ENCODE measurements around the gene C1orf167. TPM values are rescaled to one million over a fixed set of nuclear protein-coding genes. Genes with fewer than 3 reads are reported as not detected.

C1orf167 gene
- polyA plus RNA-seq, 3 donors: 0.05 TPM; not detected in 2

- H3K9me3 ChIP-seq (replicated peaks in 1 of 2; ENCODE audit: control insufficient read depth in 1 of 2, insufficient read depth in 1 of 2, low read length in 2 of 2): no peaks in the 10 kb centered on the region
- DNase-seq: no peak
- TF ChIP-seq CTCF (IDR thresholded peaks at IDR 0.05): no peak
- no peak overlapping the region for H3K4me2 ChIP-seq (replicated peaks; ENCODE audit: extremely low read depth, low read length, poor library complexity, severe bottlenecking)
- H3K27me3 Mint-ChIP-seq (ENCODE audit: low read depth in 3 of 3): peaks cover 0 to 1% (median 0%) of the 10 kb centered on the region in 3 donors
- no peak overlapping the region for H2AFZ ChIP-seq (ENCODE audit: insufficient read depth, low read depth, low read length, poor library complexity, severe bottlenecking)
- H3K27me3 ChIP-seq (ENCODE audit: control insufficient read depth in 2 of 2, insufficient read depth in 2 of 2, low read length in 2 of 2): no peaks in the 10 kb centered on the region
- no peak overlapping the region for H3K9ac ChIP-seq (ENCODE audit: insufficient read depth, low read length, poor library complexity, severe bottlenecking)
- peaks cover 75% of the 10 kb centered on the region for H3K4me1 Mint-ChIP-seq
- peaks cover 60 to 89% of the 10 kb centered on the region in 2 donors for H3K36me3 Mint-ChIP-seq
- 81% methylated on average over 9 of the region's 9 CpGs for WGBS (ENCODE audit: insufficient coverage)
- peak overlapping the region in 1 of 2 donors; percentile 33 for H3K27ac ChIP-seq (ENCODE audit: low read depth in 1 of 2, low read length in 2 of 2)
- intact Hi-C loops (cut with micrococcal nuclease): no loop called here
- H3K9me3 Mint-ChIP-seq: no peaks in the 10 kb centered on the region
- peaks cover 33 to 63% of the 10 kb centered on the region in 2 donors for H3K4me1 ChIP-seq (ENCODE audit: control insufficient read depth in 1 of 2, insufficient read depth in 2 of 2, low read length in 2 of 2)
- peaks cover 95% of the 10 kb centered on the region for H4K20me1 ChIP-seq (ENCODE audit: insufficient read depth, low read length)
- H3K4me3 ChIP-seq (replicated peaks in 1 of 3; ENCODE audit: low read depth in 2 of 3, low read length in 3 of 3): no peak overlapping the region
- H3K79me2 ChIP-seq (ENCODE audit: insufficient read depth, low read length): peaks cover 77% of the 10 kb centered on the region
- peaks cover 53 to 74% of the 10 kb centered on the region in 2 donors for H3K36me3 ChIP-seq (replicated peaks in 1 of 2; ENCODE audit: control insufficient read depth in 1 of 2, insufficient read depth in 2 of 2, low read length in 2 of 2)
- peak overlapping the region in 5 of 7 donors; percentile 50 to 80 (median 66) for H3K27ac Mint-ChIP-seq
- no peak overlapping the region for H3K4me3 Mint-ChIP-seq
These were observed 17.7 kb upstream of the C1orf167 start for GRCh38 chr1:11744287-11744686.

GRCh38 chr1:11746092-11746491 is 15.9 kb upstream of the C1orf167 start:
- TF ChIP-seq CTCF (IDR thresholded peaks at IDR 0.05): no peak
- peaks cover 72 to 91% of the 10 kb centered on the region in 2 donors for H3K36me3 ChIP-seq (replicated peaks in 1 of 2; ENCODE audit: control insufficient read depth in 1 of 2, insufficient read depth in 2 of 2, low read length in 2 of 2)
- no peak overlapping the region for H3K4me3 ChIP-seq (replicated peaks in 1 of 3; ENCODE audit: low read depth in 2 of 3, low read length in 3 of 3)
- no peak for DNase-seq
- peak overlapping the region in 1 of 2 donors; percentile 49 for H3K27ac ChIP-seq (ENCODE audit: low read depth in 1 of 2, low read length in 2 of 2)
- H4K20me1 ChIP-seq (ENCODE audit: insufficient read depth, low read length): peaks cover 95% of the 10 kb centered on the region
- H3K9ac ChIP-seq (ENCODE audit: insufficient read depth, low read length, poor library complexity, severe bottlenecking): no peak overlapping the region
- Mint-ChIP-seq H3K27ac (peak overlapping the region in 3 of 7 donors; percentile 54 to 67 (median 64)), H3K36me3 (peaks cover 74 to 96% of the 10 kb centered on the region in 2 donors), H3K4me1 (peaks cover 57% of the 10 kb centered on the region), H3K9me3 (peaks cover 0 to under 1% (median 0%) of the 10 kb centered on the region in 7 donors), H3K27me3 (ENCODE audit: low read depth in 3 of 3) (no peaks in the 10 kb centered on the region), H3K4me3 (no peak overlapping the region)
- H3K4me2 ChIP-seq (replicated peaks; ENCODE audit: extremely low read depth, low read length, poor library complexity, severe bottlenecking): no peak overlapping the region
- H2AFZ ChIP-seq (ENCODE audit: insufficient read depth, low read depth, low read length, poor library complexity, severe bottlenecking): no peak overlapping the region
- H3K79me2 ChIP-seq (ENCODE audit: insufficient read depth, low read length): peaks cover 59% of the 10 kb centered on the region
- no peaks in the 10 kb centered on the region for H3K27me3 ChIP-seq (ENCODE audit: control insufficient read depth in 2 of 2, insufficient read depth in 2 of 2, low read length in 2 of 2)
- intact Hi-C loops (cut with micrococcal nuclease): loop anchor here in 1 of 2 donors (5.0 kb wide), 1 partner anchor 94 kb away; the partner anchor contains the start of genes FBXO2 and FBXO44
- H3K9me3 ChIP-seq (replicated peaks in 1 of 2; ENCODE audit: control insufficient read depth in 1 of 2, insufficient read depth in 1 of 2, low read length in 2 of 2): no peaks in the 10 kb centered on the region
- whole genome bisulfite sequencing (ENCODE audit: insufficient coverage): 89% methylated on average over 3 of the region's 6 CpGs
- peaks cover 15 to 45% of the 10 kb centered on the region in 2 donors for H3K4me1 ChIP-seq (ENCODE audit: control insufficient read depth in 1 of 2, insufficient read depth in 2 of 2, low read length in 2 of 2)

Measured in CD14-positive monocyte (primary cell).